TTC549 (cell line): Measurements from ENCODE around the gene ZFC3H1.
"Not testable (repeated sequence)": the region's sequence is repeated elsewhere in the genome, so short reads cannot be mapped to it uniquely, and the experiment has no call there.

Experiments
- FAIRE-seq: peaks from 2 replicates; lab custom pipeline; 2012; peaks lifted over from hg19 to GRCh38; lab: Jason Lieb, UNC

ZFC3H1 gene

DNA sequence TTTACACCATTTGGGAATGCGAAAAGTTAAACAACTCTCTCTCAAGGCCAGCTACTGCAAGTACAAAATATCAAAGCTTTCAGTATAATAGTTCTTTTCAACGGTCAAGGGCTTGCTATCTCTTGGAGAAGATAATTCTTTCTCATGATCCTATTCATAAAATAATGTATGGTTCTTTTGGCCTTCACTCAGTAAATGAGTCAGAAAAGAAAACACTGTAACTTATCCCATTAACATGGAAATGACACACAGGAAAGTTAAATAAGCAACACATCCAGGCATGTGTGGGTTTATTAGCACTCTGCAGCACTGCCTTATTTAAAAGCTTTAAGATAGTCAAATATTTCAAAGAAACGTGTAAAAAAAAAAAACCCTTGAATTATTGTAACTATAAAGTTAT, 36.9 kb downstream of the ZFC3H1 start:
- FAIRE-seq: no peak

GRCh38 chr12:71626098-71626497, 37.5 kb downstream of the ZFC3H1 start:
- FAIRE-seq: no peak

- no peak for FAIRE-seq
Measured at GRCh38 chr12:71625476-71625875, 38.2 kb downstream of the ZFC3H1 start.

DNA sequence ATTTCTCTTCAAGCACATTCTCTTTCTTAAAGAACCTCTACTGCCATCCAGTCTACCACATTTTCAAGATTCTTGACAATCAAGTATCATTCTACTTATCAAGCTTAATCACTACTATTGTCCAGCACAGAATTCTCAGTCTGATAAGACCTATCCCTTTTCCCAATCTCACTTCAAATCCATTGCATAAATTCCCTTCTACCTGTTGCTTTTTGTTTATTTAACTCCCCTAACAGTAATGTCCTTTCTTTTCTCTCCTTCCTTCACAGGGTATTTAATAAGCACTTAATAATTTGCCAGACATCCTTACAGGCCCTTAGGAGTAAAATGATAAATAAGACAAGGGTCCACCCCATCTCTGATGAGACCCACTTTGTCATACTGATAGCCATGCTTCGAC, 41.7 kb downstream of the ZFC3H1 start:
- no peak for FAIRE-seq

- FAIRE-seq: no peak
Measured at GRCh38 chr12:71610031-71610795, 53.4 kb downstream of the ZFC3H1 start.

- FAIRE-seq: no peak
Measured at GRCh38 chr12:71607494-71608330, 55.9 kb downstream of the ZFC3H1 start.

- no peak for FAIRE-seq
Measured at GRCh38 chr12:71605039-71605438, 58.6 kb downstream of the ZFC3H1 start.

- no peak for FAIRE-seq
Measured at GRCh38 chr12:71602761-71603577, 60.7 kb downstream of the ZFC3H1 start.

- FAIRE-seq: no peak
Measured at GRCh38 chr12:71601546-71601945, 62.1 kb downstream of the ZFC3H1 start.

GRCh38 chr12:71599210-71599609, 64.4 kb downstream of the ZFC3H1 start:
- no peak for FAIRE-seq

- FAIRE-seq: no peak
Measured at GRCh38 chr12:71594214-71594948, 69.3 kb downstream of the ZFC3H1 start.

- FAIRE-seq: no peak
Measured at GRCh38 chr12:71592841-71593240, 70.8 kb downstream of the ZFC3H1 start.

DNA sequence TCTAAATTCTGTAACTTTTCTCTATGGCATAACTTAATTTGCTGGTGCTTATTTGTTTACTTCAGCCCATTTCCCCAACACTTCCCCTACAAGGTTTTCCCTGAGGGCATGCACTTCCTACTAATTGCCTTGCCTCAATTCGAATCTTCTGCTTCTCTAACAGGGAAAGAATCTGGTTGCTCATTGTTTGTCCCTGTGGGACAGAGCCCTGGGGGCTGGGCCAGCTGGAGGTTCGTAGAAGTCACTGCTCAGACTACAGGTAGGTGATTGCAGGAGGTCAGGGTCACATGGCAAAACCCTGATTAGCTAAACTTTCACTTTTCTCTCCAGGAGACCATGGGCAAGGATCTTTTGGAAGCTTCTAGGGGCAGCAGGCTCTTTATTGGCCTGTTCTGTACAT, 72.0 kb downstream of the ZFC3H1 start:
- FAIRE-seq: no peak

DNA sequence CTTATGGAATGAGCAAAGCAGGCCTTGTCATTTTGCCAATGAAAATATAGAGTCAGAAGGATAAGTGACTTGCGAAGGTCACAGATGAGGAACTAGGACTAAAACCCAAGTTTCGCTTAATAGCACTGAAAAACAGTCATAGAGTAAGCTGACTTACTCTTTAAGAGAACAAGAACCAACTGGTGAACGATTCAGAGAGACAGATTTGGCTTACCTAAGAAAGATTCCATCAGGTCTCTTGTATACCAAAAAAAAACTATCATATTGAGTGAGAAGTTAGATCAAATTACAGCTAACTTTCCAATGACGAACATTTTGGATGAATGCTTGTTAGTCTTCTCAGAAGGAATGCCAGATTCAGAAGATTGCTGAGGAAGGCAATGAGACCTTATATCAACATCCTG, 74.2 kb downstream of the ZFC3H1 start:
- no peak for FAIRE-seq

GRCh38 chr12:71587012-71587411, 76.6 kb downstream of the ZFC3H1 start:
- no peak for FAIRE-seq

GRCh38 chr12:71585218-71585617, 78.4 kb downstream of the ZFC3H1 start:
- no peak for FAIRE-seq

- FAIRE-seq: no peak
Measured at GRCh38 chr12:71584356-71584755, 79.3 kb downstream of the ZFC3H1 start.

DNA sequence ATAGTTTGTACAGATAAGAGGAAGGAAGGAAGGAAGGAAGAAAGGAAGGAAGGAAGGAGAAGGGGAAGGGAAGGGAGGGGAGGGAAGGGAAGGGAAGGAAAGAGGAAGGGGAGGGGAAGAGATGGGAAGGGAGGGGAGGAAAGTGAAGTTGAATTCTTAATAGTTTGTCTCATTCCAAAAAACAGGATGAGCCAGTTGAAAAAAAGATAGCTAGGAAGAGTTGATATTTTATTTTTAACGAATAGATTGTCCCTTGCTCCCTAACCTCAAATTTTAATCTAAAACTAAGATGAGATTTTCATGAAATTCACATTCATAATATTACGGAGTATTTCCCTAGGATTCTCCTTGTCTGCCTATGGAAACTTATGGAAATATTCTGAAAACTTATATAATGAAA, 80.7 kb downstream of the ZFC3H1 start:
- no peak for FAIRE-seq

DNA sequence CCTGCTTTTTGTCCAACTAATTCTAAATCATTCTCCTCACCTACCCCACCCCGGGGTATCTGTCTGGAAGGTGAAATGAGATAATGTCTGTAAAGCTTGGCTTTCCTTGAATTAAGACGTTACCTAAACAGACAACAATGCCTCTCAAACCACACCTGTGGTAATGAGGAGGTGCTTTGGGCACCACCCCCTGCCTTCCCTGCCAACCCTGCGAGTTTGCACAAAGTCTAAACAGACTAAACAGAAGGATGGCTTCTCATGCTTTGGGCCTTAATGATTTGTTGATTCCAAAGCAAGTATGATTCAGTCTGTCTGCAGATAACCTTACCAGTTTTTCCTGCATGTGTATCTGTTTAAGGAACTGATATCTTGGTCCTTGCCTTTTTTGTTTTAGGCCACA, 82.4 kb downstream of the ZFC3H1 start:
- FAIRE-seq: no peak

GRCh38 chr12:71578694-71579258, 84.9 kb downstream of the ZFC3H1 start:
- FAIRE-seq: no peak

GRCh38 chr12:71576496-71576895, 87.2 kb downstream of the ZFC3H1 start:
- no peak for FAIRE-seq

DNA sequence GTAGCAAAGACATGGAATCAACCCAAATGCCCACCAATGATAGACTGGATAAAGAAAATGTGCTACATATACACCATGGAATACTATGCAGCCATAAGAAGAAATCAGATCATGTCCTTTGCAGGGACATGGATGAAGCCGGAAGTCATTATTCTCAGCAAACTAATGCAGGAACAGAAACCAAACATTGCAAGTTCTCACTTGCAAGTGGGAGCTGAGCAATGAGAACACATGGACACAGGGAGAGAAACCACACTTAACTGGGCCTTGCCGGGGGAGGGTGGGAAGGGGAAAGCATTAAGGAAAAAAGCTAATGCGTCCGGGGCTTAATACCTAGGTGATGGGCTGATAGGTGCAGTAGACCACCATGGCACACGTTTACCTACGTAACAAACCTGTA, 93.8 kb downstream of the ZFC3H1 start:
- FAIRE-seq: not testable (repeated sequence)
